Activated T-cell treated with anti-CD3 and anti-CD28 coated beads, Interleukin-2, amount 50 U/mL, for 72 hours (primary cell): ENCODE results near the gene BOLL. TPM values are rescaled to one million over a fixed set of nuclear protein-coding genes. Genes with fewer than 3 reads are reported as not detected.
"Not testable (repeated sequence)": the region's sequence is repeated elsewhere in the genome, so short reads cannot be mapped to it uniquely, and the experiment has no call there.

Source experiments
- ATAC-seq, 2 donors: fragments of 150-1000 bp; cut with Tn5 transposase; replicated peaks in 1 of 2; 2 replicates each; pipeline ENCODE4 v1.10.0; 2021; ENCODE audit warnings: moderate library complexity in 2 of 2, mild to moderate bottlenecking in 1 of 2
- DNase-seq, 2 donors: peaks; one replicate each; pipeline ENCODE4 v3.0.0; 2021 to 2022; ENCODE audit warnings: mixed read lengths in 1 of 2
- H3K27ac Mint-ChIP-seq: one replicate; pipeline ENCODE4 v1.8.0; 2022; ENCODE audit warnings: mild to moderate bottlenecking, moderate library complexity, mixed read lengths
- H3K27me3 Mint-ChIP-seq: one replicate; pipeline ENCODE4 v1.8.0; 2022; ENCODE audit warnings: low read depth, mixed read lengths
- H3K36me3 Mint-ChIP-seq, 2 donors: one replicate each; pipeline ENCODE4 v1.8.0; 2022; ENCODE audit warnings: mixed read lengths in 2 of 2, mild to moderate bottlenecking in 1 of 2; ENCODE audit not compliant: insufficient read depth in 2 of 2
- H3K4me1 Mint-ChIP-seq: one replicate; pipeline ENCODE4 v1.8.0; 2022; ENCODE audit warnings: low read depth, mixed read lengths
- H3K4me3 Mint-ChIP-seq, 2 donors: one replicate each; pipeline ENCODE4 v1.8.0; 2022; ENCODE audit warnings: mild to moderate bottlenecking in 2 of 2, mixed read lengths in 2 of 2, moderate library complexity in 2 of 2
- H3K9me3 Mint-ChIP-seq, 2 donors: one replicate each; pipeline ENCODE4 v1.8.0; 2022; ENCODE audit warnings: mixed read lengths in 2 of 2
- total RNA-seq, 2 donors: library from RNA; stranded (reverse); gene quantifications; one replicate each; pipeline ENCODE4 v1.2.3, GENCODE V29; 2022

BOLL gene
- total RNA-seq, 2 donors from 2014 or later = 0.10 TPM; not detected in 1

GRCh38 chr2:197695971-197696370 lies 89.1 kb downstream of the BOLL start:
- H3K9me3 Mint-ChIP-seq, H3K27ac Mint-ChIP-seq, H3K4me3 Mint-ChIP-seq, H3K27me3 Mint-ChIP-seq, ATAC-seq, DNase-seq, H3K36me3 Mint-ChIP-seq: not testable (repeated sequence)
- peaks cover 12% of the 10 kb centered on the region for H3K4me1 Mint-ChIP-seq

GRCh38 chr2:197695206-197695605 lies 89.9 kb downstream of the BOLL start:
- DNase-seq, ATAC-seq, H3K4me3 Mint-ChIP-seq, H3K27me3 Mint-ChIP-seq, H3K4me1 Mint-ChIP-seq, H3K27ac Mint-ChIP-seq, H3K9me3 Mint-ChIP-seq, H3K36me3 Mint-ChIP-seq: not testable (repeated sequence)

GRCh38 chr2:197677483-197677882 lies 107.6 kb downstream of the BOLL start:
- DNase-seq (no peak), ATAC-seq (peak in 1 of 2 donors; percentile 34)
- Mint-ChIP-seq H3K27me3 (peaks cover 5% of the 10 kb centered on the region), H3K36me3 (no peaks in the 10 kb centered on the region), H3K9me3 (no peaks in the 10 kb centered on the region), H3K4me3 (no peak overlapping the region), H3K27ac (no peak overlapping the region), H3K4me1 (no peaks in the 10 kb centered on the region)

GRCh38 chr2:197677056-197677455 lies 108.1 kb downstream of the BOLL start:
- no peaks in the 10 kb centered on the region for H3K36me3 Mint-ChIP-seq
- DNase-seq (no peak), ATAC-seq (no peak)
- H3K27ac Mint-ChIP-seq = no peak overlapping the region
- peaks cover 7% of the 10 kb centered on the region for H3K27me3 Mint-ChIP-seq
- no peaks in the 10 kb centered on the region for H3K4me1 Mint-ChIP-seq
- H3K9me3 Mint-ChIP-seq = no peaks in the 10 kb centered on the region
- no peak overlapping the region for H3K4me3 Mint-ChIP-seq

Other genes with a start within 250 kb of the BOLL start
- gene RFTN2, start 109.7 kb downstream of the BOLL start, total RNA-seq = not detected
- gene MARS2, start 80.0 kb downstream of the BOLL start, total RNA-seq = 10 to 100 TPM in 1 of 2 donors, 1 to 10 TPM in 1; 9.2 to 10.6 TPM
- gene PLCL1, start 19.3 kb upstream of the BOLL start, total RNA-seq = 1 to 10 TPM; 2.8 to 3.6 TPM